ENCODE results near the gene AGAP1.
"Not testable (repeated sequence)": the region's sequence is repeated elsewhere in the genome, so short reads cannot be mapped to it uniquely, and the experiment has no call there.

AGAP1 gene

DNA sequence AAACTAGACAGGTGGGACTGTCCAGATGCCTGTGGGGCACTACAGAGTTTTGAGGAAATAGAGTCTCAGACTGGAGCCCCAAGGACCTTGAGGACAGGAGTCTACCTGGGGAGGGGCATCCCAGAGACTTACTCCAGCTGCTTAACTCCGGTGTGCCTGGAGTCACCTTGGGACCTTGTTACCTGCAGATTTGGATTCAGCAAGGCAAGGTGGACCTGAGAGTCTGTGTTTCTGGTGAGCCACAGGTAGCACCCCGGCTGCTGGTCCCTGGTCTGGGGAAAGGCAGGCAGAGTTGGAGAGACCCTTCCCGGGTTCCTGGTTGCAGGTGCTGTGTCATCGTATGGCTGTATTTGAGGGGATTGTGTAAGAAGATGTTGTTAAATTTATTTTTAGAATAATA, 102.4 kb downstream of the AGAP1 start:
- DNase-seq = no peak

DNA sequence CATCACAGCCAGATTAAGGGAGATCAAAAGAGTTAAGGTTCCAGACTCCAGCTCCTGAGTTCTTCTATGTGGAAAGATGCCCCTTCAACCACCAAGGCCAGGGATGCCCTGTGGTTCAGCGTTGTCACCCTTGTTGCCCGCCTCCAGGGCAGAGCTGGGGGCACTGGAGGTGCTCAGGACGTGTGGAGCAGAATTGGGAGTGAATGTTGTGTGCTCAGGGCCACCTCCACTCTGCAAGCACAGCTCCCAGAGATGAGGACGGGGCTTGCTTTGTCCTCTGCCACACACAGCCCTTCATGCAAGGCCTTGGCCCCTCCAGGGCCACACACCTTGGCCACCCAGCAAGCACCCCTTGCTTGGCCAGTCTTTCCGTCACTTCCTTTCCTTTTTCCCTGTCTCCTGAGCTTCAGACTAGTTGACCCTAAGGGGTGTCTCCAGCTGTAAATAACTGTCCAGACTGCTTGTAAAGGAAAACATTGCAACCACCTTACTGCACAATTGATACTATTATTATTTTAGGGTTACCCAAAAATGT, 103.3 kb downstream of the AGAP1 start:
- DNase-seq = no peak

DNA sequence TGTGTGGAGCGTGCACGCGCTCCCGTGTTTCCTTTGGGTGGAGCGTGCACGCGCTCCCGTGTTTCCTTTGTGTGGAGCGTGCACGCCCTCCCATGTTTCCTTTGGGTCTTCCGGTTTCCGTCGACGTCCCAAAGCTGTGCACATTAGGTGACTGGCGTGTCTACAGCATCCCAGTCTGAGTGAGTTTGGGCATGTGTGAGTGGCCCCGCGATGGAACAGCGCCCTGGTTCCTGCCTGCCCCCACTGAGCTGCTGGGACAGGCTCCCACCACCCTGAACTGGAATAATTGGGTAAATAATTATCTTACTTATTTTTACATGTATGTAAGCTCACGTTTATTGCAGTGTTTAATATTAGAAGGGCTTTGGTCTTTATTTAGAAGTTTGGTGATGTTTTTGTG, 104.2 kb downstream of the AGAP1 start:
- DNase-seq = no peak

- no peak for DNase-seq
Observed at GRCh38 chr2:235598532-235599531, 105.0 kb downstream of the AGAP1 start.

DNA sequence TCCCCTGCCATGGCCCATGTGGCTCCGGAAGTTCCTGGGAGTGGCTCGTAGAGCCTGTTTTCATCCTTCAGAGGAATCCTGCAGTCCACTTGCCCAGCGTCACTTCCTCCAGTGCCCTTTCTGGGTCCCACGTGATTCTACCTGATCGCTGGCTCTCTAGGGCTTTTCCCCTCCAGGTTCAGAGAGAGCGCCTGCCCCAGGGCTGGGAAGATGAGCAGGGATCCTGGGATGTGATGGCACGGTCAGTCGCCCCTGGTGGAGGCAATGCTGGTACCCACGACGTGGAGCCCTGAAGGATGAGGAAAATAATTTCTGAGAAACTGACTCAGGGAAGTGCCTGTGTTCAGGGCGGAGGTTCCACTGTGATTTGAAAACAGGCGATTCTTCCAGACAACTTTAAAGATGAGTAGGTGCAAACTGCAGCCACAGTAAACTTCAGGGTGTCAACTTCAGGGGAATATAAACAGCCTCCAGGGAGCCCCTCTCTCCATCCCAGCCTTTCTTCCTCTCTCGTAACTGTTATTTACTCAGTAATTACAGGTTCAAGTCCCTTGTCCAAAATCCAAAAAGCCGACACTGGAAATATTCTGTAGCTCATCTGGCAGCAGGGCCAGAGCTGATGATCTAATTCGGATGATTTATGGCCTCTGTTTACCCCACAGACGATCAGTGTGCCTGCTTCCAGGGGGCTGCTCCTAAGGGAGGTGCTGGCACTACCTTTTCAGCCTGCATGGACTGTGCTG, 105.9 kb downstream of the AGAP1 start:
- no peak for DNase-seq

GRCh38 chr2:235600406-235600805, 106.6 kb downstream of the AGAP1 start:
- DNase-seq = no peak

GRCh38 chr2:235600926-235601325, 107.1 kb downstream of the AGAP1 start:
- DNase-seq = no peak

- DNase-seq = no peak
Observed at GRCh38 chr2:235601960-235602704, 108.3 kb downstream of the AGAP1 start.

DNA sequence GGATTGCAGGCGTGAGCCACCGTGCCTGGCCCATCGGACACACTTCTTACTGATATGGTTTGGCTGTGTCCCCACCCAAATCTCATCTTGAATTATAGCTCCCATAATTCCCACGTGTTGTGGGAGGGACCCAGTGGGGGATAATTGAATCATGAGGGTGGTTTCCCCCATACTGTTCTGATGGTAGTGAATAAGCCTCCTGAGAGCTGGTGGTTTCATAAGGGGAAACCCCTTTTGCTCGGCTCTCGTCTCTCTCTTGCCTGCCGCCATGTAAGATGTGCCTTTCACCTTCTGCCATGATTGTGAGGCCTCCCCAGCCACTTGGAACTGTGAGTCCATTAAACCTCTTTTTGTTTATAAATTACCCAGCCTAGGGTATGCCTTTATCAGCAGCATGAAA, 109.1 kb downstream of the AGAP1 start:
- DNase-seq = not testable (repeated sequence)

DNA sequence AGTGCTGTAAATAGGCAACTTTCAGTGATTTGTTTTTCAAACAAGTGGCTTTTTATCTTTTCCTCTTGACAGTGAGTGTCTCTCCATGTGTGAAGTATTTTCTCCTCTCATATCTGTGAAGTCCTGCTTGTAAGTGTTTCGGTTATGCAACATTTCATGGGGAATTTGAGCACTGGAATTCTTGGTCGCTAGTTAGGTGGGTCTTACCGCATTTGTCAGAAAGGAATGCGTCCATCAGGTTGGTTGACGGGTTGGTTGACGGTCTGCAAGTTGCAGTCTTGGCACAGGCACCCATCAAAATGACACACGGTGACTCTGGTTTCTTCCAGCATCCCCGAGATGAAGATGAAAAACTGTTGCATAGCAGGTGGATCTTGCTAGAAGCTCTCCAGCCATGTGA, 109.8 kb downstream of the AGAP1 start:
- DNase-seq = no peak

DNA sequence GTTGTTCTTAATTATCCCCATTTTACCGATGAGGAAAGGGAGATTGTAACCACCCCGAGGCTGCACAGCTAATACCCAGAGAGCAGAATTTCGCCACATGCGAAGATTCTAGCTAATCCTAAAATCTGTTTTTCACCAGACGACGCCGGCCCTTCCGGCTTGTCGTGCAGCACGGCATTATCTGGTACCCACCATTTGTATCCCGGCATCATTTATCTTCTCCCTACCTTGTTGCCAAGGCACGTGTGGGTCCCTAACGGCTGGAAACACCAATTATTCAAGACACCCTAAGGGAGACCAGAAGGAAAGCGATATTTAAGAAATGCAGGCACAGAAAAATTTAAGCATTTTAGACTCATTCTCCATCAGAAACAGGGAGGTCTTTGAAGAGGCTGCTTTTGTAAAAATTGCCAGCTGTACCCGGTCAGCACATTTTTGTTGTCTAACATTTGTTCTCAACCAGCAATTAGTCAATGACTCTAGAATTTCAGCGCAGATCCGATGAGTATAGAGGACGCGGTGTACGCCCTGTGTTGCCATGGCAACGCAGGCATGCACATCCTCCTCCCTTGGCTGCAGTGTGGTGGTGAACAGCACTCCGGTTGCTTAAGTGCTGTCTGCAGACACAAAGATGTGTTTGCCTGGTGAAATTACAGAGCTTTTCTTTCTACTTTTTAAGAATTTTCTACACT, 111.6 kb downstream of the AGAP1 start:
- no peak for DNase-seq

DNA sequence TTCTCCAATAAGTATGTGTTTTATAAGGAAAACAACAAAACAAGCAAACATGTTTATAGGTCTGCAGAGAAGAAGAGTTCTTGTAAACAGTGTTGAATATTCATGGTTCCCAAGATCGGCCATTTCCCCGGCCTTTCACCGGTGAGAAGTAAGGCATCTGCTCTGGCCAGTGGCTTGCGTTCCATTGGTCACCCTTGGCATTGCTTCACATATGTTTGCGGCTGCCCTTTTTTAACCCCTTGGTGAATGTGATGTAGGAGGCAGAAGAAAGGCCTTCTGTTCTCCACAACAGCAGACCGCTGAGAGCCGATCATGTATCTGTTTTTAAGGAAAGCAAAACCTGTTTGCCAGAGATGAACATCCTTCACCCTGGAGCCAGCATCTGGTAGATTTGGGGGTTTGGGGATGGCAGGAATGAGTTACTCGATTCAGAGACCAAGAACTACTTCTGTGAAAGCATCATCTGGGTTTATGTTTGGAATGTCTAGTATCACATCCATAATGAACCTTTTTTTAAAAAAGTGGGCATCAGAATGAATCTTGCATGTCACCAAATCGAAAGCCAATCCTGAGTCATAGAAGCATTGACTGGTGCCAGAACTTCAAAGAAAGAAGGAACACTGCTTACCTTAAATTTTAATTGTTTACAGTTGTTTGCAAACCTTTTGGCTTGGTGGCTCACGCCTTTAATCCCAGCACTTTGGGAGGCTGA, 112.3 kb downstream of the AGAP1 start:
- no peak for DNase-seq

GRCh38 chr2:235607546-235608199, 113.8 kb downstream of the AGAP1 start:
- DNase-seq = no peak

GRCh38 chr2:235608200-235608887, 114.5 kb downstream of the AGAP1 start:
- DNase-seq = no peak

DNA sequence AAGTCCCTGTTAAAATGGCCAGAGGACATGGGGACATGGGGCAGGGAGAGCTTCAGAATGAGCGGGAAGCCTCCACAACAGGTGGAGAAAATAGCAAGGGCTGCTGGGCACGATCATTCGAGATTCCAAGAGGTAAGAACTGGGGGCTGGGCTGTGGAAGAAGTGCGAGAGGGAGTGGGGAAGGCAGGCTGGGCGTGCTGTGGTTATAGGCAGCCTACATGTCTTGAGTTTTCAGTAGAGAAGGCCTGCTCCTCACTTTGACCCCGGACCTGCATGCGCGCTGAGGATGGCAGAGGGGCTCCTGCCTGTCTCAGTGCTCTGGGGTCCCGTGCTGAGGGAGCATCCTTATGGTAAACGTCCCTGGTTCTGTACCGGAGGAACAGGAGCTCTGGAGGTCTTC, 115.5 kb downstream of the AGAP1 start:
- DNase-seq = no peak

DNA sequence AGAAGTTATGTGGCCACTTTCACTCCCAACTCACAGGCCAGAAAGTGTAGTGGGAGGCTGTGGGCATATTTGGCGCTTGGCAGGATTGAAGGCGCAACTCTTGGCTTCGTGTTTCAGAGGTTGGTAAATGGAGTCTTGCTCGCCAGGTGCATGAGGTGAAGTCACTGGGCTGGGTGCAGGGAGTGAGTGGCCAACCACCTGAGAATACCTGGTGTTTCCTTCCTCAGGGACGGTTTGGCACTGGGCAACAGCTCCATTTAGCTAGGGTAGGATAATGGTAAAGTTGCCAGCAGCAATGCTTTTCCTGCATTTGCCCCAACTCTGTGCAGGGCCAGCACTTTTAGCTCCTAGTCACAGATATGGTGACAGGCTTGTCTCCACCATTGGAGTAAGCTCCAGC, 115.9 kb downstream of the AGAP1 start:
- DNase-seq = no peak

GRCh38 chr2:235610696-235611257, 116.9 kb downstream of the AGAP1 start:
- DNase-seq = no peak

DNA sequence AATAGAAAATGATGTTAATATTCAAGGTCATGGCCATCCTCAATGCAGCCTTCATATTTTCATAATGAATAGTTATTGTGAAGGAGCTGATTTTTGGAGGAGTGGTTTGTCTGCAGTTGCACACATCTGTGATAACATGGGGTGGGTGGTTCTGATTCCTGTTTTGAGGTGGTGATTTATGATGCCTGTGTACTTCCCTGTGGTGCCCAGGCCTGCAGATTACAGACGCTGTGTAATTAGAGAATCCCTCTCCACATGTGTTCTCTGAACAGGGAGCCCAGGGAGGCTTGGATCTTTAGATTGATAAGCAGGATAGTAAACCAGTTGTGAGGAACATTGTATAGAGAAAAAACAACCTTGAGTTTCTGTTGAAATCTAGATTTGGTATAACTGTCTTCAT, 117.5 kb downstream of the AGAP1 start:
- no peak for DNase-seq

- DNase-seq = no peak
Observed at GRCh38 chr2:235611756-235612155, 117.9 kb downstream of the AGAP1 start.

All from activated effector memory CD4-positive, alpha-beta T cell treated with Interleukin-2 at 50 U/mL for 16 hours (primary cell).